ENCODE data around the gene GPR4.

DNA sequence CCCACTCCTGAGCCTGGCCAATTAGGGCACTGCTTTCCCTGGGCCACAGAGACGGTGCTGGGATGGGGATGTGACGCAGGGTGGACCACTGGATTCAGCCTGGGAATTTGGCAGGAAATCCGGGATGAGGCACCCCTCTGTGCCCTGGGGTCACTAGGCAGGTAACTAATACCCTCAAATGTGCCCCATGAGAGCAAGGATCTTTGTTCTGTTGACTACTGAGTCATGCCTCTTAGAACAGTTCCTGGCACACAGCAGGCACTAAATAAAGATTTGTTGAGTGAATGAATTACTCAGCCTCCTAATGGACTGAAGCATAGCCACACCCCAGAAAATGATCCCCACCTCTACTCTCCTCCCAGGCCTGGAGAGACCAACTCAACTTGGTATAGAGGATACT, 33.3 kb downstream of the GPR4 start:
- TF ChIP-seq, protein P1, sequence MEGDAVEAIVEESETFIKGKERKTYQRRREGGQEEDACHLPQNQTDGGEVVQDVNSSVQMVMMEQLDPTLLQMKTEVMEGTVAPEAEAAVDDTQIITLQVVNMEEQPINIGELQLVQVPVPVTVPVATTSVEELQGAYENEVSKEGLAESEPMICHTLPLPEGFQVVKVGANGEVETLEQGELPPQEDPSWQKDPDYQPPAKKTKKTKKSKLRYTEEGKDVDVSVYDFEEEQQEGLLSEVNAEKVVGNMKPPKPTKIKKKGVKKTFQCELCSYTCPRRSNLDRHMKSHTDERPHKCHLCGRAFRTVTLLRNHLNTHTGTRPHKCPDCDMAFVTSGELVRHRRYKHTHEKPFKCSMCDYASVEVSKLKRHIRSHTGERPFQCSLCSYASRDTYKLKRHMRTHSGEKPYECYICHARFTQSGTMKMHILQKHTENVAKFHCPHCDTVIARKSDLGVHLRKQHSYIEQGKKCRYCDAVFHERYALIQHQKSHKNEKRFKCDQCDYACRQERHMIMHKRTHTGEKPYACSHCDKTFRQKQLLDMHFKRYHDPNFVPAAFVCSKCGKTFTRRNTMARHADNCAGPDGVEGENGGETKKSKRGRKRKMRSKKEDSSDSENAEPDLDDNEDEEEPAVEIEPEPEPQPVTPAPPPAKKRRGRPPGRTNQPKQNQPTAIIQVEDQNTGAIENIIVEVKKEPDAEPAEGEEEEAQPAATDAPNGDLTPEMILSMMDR (IDR thresholded peaks at IDR 0.05), result no peak
- TF ChIP-seq FOXP1 (CRISPR knock-in tag; IDR thresholded peaks at IDR 0.05; ENCODE audit: borderline replicate concordance) (no peak), CREB1 (CRISPR knock-in tag; IDR thresholded peaks at IDR 0.05) (no peak), SMAD3 (CRISPR knock-in tag; IDR thresholded peaks at IDR 0.05; ENCODE audit: borderline replicate concordance) (no peak), TEAD4 (CRISPR knock-in tag; IDR thresholded peaks at IDR 0.05) (no peak)
